ENCODE results near the gene ARHGAP10.

ARHGAP10 gene

GRCh38 chr4:147813973-147814372 lies 82.1 kb downstream of the ARHGAP10 start:
- TF ChIP-seq CTCF (IDR thresholded peaks at IDR 0.05; ENCODE audit: low read depth, low read length): no peak
- Histone ChIP-seq H3K4me3 (ENCODE audit: low read depth, low read length) (no peak overlapping the region), H3K36me3 (no peaks in the 10 kb centered on the region), H3K9me3 (no peaks in the 10 kb centered on the region), H3K4me1 (peaks cover 22% of the 10 kb centered on the region), H3K27me3 (no peaks in the 10 kb centered on the region)
- no peak for DNase-seq

DNA sequence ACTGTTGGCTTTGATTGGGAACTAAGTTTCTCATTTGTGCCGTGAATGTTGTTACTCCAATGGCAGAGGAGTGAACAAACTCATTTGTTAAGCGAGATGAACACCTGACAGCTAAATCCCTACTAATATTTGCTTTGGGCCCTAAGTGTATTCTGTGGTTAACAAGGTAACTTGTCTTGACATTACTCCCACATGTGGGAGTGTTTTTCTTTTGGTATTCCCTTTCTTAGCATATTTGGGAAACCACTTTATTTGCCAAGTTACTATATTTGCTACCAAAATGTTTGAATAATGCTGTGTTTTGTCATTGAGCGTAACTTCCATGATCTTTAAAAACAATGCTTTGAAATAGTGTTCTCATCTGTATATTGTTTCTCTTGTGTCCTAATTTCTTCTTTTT lies 82.5 kb downstream of the ARHGAP10 start:
- peaks cover 22% of the 10 kb centered on the region for H3K4me1 ChIP-seq
- no peak for TF ChIP-seq CTCF (IDR thresholded peaks at IDR 0.05; ENCODE audit: low read depth, low read length)
- DNase-seq: no peak
- no peaks in the 10 kb centered on the region for H3K36me3 ChIP-seq
- H3K9me3 ChIP-seq: no peaks in the 10 kb centered on the region
- H3K4me3 ChIP-seq (ENCODE audit: low read depth, low read length): no peak overlapping the region
- no peaks in the 10 kb centered on the region for H3K27me3 ChIP-seq

GRCh38 chr4:147815741-147816140 lies 83.9 kb downstream of the ARHGAP10 start:
- no peak for TF ChIP-seq CTCF (IDR thresholded peaks at IDR 0.05; ENCODE audit: low read depth, low read length)
- Histone ChIP-seq H3K36me3 (peaks cover 3% of the 10 kb centered on the region; the same call in 1 of the 2 replicates), H3K4me3 (ENCODE audit: low read depth, low read length) (no peak overlapping the region), H3K27me3 (no peaks in the 10 kb centered on the region), H3K9me3 (no peaks in the 10 kb centered on the region), H3K4me1 (peaks cover 22% of the 10 kb centered on the region)
- no peak for DNase-seq

DNA sequence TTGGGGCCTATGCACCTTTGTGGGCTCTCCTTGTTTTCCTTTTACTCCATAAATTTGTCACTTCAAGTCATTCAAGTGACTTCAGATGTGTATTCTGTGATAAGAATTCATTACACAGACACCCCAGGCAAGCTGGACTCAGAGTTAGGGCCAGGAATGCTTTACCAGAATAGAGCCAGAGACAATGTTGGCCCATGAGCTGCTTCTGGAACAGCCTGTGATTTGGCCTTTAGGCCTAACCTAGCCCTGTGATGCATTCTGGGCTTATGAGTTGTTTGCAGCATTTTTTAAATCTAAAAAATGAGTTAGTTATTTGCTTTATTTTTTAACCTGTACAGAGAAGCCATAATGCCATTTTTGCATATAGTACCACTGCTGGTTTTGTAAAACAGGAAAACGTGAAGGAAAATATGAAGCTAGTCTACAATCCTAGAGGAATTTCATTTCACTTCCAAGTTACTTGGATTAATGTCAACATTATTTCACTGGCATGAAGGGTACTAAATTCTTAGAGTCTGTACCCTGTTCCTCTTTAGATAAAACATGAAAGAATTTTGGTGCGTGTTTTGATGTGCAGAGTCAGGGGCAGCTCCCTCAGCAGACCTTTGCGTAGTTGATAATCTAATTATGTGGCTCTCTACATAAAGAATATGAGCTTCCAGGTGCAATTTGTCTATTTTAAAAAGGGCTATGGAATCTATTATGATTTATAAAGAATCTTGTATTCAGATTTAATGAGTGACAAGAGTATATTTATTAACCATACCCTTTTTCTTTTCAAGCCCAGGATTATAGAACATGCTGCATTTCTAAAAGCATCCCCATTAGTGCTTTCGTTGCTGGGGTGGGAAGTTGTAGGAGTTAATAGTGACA lies 84.7 kb downstream of the ARHGAP10 start:
- TF ChIP-seq CTCF (IDR thresholded peaks at IDR 0.05; ENCODE audit: low read depth, low read length): no peak
- peaks cover 3% of the 10 kb centered on the region; the same call in 1 of the 2 replicates for H3K36me3 ChIP-seq

GRCh38 chr4:147820975-147821374 lies 89.1 kb downstream of the ARHGAP10 start:
- Histone ChIP-seq H3K36me3 (peaks cover 8% of the 10 kb centered on the region), H3K9me3 (no peaks in the 10 kb centered on the region), H3K4me1 (peaks cover 31% of the 10 kb centered on the region), H3K27me3 (no peaks in the 10 kb centered on the region), H3K4me3 (ENCODE audit: low read depth, low read length) (no peak overlapping the region)
- no peak for TF ChIP-seq CTCF (IDR thresholded peaks at IDR 0.05; ENCODE audit: low read depth, low read length)
- no peak for DNase-seq

More for the DNA sequence above, 84.7 kb downstream of the ARHGAP10 start:
- H3K9me3 ChIP-seq: no peaks in the 10 kb centered on the region
- no peak for DNase-seq
- H3K4me3 ChIP-seq (ENCODE audit: low read depth, low read length): no peak overlapping the region
- H3K27me3 ChIP-seq: no peaks in the 10 kb centered on the region
- H3K4me1 ChIP-seq: peaks cover 26% of the 10 kb centered on the region

- Histone ChIP-seq H3K4me1 (peaks cover 31% of the 10 kb centered on the region), H3K36me3 (peaks cover 8% of the 10 kb centered on the region), H3K27me3 (no peaks in the 10 kb centered on the region), H3K4me3 (ENCODE audit: low read depth, low read length) (no peak overlapping the region), H3K9me3 (no peaks in the 10 kb centered on the region)
- no peak for TF ChIP-seq CTCF (IDR thresholded peaks at IDR 0.05; ENCODE audit: low read depth, low read length)
- DNase-seq: no peak
Measured at GRCh38 chr4:147821555-147821954, 89.7 kb downstream of the ARHGAP10 start.
